ENCODE results near the gene EFR3B.

DNA sequence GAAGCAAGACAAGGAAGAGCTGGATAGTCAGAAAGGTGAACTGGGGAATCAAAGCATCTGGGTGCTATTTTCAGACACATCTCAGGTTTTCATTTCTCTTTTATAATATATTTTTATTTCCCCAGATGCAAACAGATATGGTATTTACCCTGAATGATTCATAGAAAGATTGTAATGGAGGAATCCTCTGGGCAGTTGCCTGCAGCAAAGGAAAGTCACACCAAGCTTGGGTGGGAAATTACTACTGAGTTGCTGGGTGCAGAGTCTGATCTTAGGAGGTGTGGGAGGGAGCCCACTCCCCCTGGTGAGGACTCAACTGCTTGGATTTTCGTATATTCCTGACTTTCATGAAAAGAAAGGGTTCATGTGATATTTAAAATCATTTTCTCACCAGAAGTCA is 2.1 kb downstream of the EFR3B start:
- TF ChIP-seq NRF1 (IDR thresholded peaks at IDR 0.05; ENCODE audit: low read depth, low read length) = no peak
- no peak for TF ChIP-seq CHD2 (IDR thresholded peaks at IDR 0.05; ENCODE audit: low read length, partially characterized antibody)

Measured in SK-N-SH (cell line).